ES-I3 (cell line): Measurements from ENCODE around the gene RCAN1.

Experiments
- H3K36me3 ChIP-seq: 2 replicates; pipeline ENCODE4 v1.6.1; 2013; ENCODE audit warnings: mild to moderate bottlenecking, low read length, control low read depth, moderate library complexity; ENCODE audit not compliant: insufficient read depth
- H3K4me1 ChIP-seq: 2 replicates; pipeline ENCODE4 v1.6.1; 2013; ENCODE audit warnings: mild to moderate bottlenecking, control low read depth, low read length; ENCODE audit not compliant: insufficient read depth
- H3K9ac ChIP-seq: 2 replicates; pipeline ENCODE4 v1.6.1; 2013; ENCODE audit warnings: low read depth, mild to moderate bottlenecking, low read length, moderate library complexity
- H3K9me3 ChIP-seq: 2 replicates; pipeline ENCODE4 v1.6.1; 2013; ENCODE audit warnings: mild to moderate bottlenecking, low read length, moderate library complexity; ENCODE audit not compliant: control insufficient read depth, insufficient read depth

The RCAN1 gene

GRCh38 chr21:34636961-34637360, 22.0 kb upstream of the RCAN1 start:
- no peaks in the 10 kb centered on the region for H3K4me1 ChIP-seq
- H3K9ac ChIP-seq, result no peak overlapping the region
- no peaks in the 10 kb centered on the region for H3K9me3 ChIP-seq
- no peaks in the 10 kb centered on the region for H3K36me3 ChIP-seq

DNA sequence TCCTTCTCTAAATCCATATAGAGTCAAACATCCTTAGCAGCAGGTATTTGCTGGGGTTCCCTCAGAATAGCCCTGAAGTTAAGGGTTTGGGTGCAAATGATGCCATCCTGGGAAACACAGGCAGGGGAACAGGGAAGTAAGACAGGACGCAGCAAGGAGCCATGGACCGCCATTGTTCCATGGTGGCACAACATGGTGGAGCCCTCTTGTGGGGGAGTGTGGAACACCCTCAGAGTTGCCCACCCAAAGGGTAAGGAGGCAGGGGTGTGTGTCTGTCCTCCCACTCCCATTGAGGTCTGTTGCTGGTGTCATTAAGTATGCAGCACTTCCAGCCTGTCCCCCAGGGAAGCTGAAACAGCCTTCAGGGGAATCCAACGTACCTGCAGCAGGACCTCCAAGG, 20.4 kb upstream of the RCAN1 start:
- H3K4me1 ChIP-seq, result no peaks in the 10 kb centered on the region
- H3K9me3 ChIP-seq, result no peaks in the 10 kb centered on the region
- no peak overlapping the region for H3K9ac ChIP-seq
- H3K36me3 ChIP-seq, result no peaks in the 10 kb centered on the region

DNA sequence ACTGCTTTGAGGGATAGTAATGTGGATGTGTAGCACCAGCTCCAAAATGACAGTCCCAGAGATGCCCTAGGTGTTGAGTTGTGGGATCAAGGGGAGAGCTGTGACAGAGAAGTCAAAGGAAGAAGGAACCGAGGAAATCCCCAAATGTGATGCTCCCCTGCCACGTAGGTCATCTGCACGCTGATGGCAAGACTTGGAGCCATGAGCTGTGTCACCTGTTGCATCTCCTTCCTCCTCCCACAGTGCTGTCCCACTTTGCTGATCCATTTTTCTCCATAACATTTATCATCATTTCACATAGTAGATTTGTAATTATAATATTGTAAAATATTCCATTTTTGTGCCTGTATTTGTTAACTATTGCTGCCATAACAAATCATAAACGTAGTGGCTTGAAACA, 17.6 kb upstream of the RCAN1 start:
- no peaks in the 10 kb centered on the region for H3K36me3 ChIP-seq
- no peaks in the 10 kb centered on the region for H3K4me1 ChIP-seq
- no peak overlapping the region for H3K9ac ChIP-seq
- H3K9me3 ChIP-seq, result no peaks in the 10 kb centered on the region

DNA sequence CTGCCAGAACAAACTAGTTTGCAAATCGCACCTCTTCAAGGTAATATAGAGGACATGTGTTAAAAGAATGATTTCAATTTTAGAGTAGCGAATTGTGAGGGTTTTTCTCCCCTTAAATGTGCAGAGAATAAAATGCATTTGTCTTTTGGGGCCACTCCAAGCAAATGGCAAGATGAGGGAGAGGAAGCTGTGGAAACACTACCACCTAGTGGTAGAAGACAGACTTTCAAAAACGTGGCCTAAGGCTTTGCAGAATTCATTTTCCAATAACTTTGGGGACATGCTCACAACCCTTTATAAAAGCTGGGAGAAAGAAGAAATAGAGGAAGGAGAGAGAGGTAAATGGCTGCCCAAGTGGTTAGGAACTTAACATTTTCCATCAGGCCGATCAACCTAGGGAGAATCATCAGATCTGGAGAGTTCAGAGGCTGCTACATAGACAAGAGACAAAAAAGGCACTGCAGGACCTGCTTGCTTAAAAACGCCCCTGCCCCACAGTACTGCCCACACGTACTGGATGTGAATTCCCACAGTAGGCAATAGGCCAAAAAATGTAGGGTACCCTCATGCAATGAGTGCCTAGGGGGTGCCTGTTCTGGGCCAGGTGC, 15.7 kb upstream of the RCAN1 start:
- no peaks in the 10 kb centered on the region for H3K36me3 ChIP-seq
- H3K9me3 ChIP-seq, result no peaks in the 10 kb centered on the region
- no peaks in the 10 kb centered on the region for H3K4me1 ChIP-seq
- H3K9ac ChIP-seq, result no peak overlapping the region

DNA sequence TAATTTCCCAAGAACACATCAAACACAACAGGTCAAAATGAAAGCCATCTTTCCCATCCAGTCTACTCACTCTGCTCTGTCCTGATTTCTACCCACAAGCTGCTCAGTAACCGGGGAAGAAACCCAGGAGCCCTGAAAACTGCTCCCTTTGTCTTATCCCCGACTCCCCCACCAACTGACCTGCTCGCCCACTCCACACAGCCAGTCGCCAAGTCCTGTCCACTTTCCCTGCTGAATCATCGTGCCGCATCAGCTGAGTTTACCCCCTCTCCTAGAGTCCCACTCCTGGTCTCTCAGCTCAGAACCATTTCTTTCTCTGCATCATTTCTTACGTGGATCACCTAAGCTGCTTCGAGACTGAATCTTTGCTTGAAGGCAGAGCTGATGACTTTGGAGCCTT, 11.2 kb upstream of the RCAN1 start:
- no peak overlapping the region for H3K9ac ChIP-seq
- H3K4me1 ChIP-seq, result no peaks in the 10 kb centered on the region
- no peaks in the 10 kb centered on the region for H3K36me3 ChIP-seq
- H3K9me3 ChIP-seq, result no peaks in the 10 kb centered on the region

- Histone ChIP-seq H3K9me3 (no peaks in the 10 kb centered on the region), H3K9ac (no peak overlapping the region), H3K36me3 (no peaks in the 10 kb centered on the region), H3K4me1 (no peaks in the 10 kb centered on the region)
Observed at GRCh38 chr21:34625030-34625593, 10.2 kb upstream of the RCAN1 start.

GRCh38 chr21:34623516-34623915, 8.6 kb upstream of the RCAN1 start:
- Histone ChIP-seq H3K4me1 (no peaks in the 10 kb centered on the region), H3K9ac (no peak overlapping the region), H3K36me3 (no peaks in the 10 kb centered on the region), H3K9me3 (no peaks in the 10 kb centered on the region)

DNA sequence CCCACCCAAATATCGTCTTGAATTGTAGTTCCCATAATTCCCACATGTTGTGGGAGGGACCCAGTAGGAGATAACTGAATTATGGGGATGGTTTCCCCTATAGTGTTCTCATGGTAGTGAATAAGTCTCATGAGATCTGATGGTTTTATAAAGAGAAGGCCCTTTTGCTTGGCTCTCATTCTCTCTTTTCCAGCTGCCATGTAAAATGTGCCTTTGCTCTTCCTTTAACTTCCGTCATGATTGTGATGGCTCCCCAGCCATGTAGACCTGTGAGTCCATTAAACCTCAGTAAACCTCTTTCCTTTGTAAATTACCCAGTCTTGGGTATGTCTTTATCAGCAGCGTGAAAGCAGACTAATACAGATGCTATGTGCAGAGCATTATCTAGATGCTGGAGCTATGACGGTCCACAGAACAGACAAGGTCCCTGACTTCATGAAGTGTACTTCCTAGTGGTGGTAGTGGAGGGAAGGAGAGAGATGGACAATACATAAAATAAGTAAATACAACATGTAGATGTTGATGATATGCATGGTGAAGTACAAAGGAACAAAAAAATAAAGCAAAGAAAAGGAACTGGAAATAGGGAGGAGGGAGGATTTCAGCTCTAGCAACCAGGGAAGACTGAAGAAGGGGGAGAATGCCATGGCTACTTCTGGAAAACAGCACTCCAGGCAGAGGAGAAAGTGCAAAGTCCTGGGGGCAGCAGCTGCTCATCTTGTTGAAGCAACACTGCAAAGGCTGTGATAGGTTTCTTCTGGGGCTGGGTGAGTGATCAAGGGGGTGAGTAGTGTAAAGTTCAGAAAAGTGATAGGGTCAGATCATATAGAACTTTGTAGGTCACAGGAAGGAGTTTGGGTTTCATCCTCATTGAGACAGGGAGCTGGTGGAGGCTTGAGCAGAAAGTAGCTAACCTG, 6.8 kb upstream of the RCAN1 start:
- H3K36me3 ChIP-seq, result no peaks in the 10 kb centered on the region
- H3K9me3 ChIP-seq, result no peaks in the 10 kb centered on the region
- no peak overlapping the region for H3K9ac ChIP-seq
- no peaks in the 10 kb centered on the region for H3K4me1 ChIP-seq

GRCh38 chr21:34619841-34620665, 5.1 kb upstream of the RCAN1 start:
- H3K36me3 ChIP-seq, result no peaks in the 10 kb centered on the region
- no peaks in the 10 kb centered on the region for H3K4me1 ChIP-seq
- H3K9me3 ChIP-seq, result no peaks in the 10 kb centered on the region

DNA sequence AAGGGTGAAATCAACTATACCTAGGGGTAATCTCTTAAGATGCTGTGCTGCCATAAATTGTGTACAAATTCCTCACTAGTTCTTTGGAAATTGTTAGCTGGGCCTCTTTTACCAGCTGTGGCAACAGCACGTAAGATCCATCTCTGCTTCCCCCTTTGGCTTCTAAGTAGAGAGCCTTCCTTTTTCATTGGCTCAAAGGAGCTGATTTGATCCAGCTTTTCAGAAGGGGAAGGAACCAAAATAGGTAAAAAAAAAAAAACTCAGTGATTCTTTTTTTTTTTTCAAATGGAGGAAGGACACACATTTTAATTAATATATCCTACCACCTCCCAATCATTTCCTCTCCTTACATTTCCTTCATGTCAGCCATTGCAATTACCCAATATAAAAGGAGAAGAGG, 4.0 kb upstream of the RCAN1 start:
- no peaks in the 10 kb centered on the region for H3K36me3 ChIP-seq
- H3K4me1 ChIP-seq, result no peaks in the 10 kb centered on the region
- H3K9me3 ChIP-seq, result no peaks in the 10 kb centered on the region
- no peak overlapping the region for H3K9ac ChIP-seq

More at GRCh38 chr21:34619841-34620665, 5.1 kb upstream of the RCAN1 start:
- H3K9ac ChIP-seq, result no peak overlapping the region

GRCh38 chr21:34617753-34618339, 2.9 kb upstream of the RCAN1 start:
- Histone ChIP-seq H3K9me3 (no peaks in the 10 kb centered on the region), H3K4me1 (no peaks in the 10 kb centered on the region), H3K36me3 (no peaks in the 10 kb centered on the region), H3K9ac (no peak overlapping the region)

DNA sequence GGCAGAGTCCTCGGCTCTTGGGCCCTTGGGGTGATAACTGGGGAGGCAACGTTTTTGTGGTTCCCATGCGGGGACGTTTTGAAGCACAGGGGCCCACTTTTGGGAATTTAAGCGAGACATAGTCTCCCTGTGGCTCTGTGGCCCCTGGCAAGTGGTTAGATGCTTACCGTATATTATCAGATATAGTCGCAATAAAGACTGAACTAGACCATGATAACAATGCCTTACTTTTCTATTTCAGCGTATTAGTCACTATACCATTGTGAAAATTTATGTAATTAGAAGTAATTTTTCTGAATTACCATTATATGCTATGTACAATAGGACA, 538 bp upstream of the RCAN1 start:
- H3K4me1 ChIP-seq, result no peaks in the 10 kb centered on the region
- no peaks in the 10 kb centered on the region for H3K36me3 ChIP-seq
- peak overlapping the region; percentile 58; the same call in 1 of the 2 replicates for H3K9ac ChIP-seq
- H3K9me3 ChIP-seq, result no peaks in the 10 kb centered on the region

DNA sequence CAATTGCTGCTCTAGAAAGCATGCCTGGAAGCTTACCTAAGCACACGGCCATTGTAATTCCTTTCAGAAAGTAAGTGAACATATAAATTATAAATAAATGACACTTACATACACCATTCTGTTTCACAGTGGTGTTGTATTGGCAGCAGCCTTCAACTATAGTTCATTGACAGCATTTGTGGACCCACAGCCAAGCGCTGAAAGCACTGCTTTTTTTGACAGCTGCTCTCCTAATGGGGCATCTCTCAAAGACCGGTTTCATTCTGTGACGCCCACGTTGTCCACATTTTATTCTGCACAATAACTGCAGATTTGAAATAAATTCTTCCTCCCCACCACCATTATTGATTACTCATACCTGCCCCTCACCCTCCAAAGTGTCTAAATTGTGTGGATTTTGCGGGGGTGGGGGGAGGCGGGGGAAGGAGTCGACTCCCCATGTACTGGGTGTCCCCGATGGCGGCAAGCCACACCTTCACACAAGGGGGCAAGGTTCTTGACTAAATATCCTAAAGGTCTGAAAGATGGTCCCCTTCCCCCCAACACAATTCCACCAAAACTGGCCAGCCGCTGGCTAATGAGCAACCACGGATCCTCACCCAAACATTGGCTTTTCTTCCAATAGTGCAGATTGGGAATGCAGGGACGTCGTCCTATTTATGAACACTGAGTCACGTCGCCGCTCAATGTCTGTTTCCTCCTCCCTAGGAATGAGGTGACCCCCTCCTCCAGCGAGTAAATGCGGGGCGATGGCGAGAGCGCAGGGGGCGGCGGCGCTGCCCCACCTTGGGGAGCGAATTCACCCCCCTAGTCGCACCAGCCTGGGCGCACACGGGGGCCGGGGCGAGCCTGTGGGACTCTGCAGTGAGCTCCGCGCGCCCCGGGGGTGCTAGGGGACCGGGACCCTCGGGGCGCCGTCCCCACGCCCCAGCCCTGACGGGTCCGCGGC, 960 bp downstream of the RCAN1 start:
- Histone ChIP-seq H3K36me3 (no peaks in the 10 kb centered on the region), H3K9me3 (no peaks in the 10 kb centered on the region), H3K9ac (peak overlapping the region; percentile 58; the same call in 1 of the 2 replicates), H3K4me1 (no peaks in the 10 kb centered on the region)
